Astrocyte (in vitro differentiated cells and primary cell): ENCODE measurements around the gene RGL1. TPM values are rescaled to one million over a fixed set of nuclear protein-coding genes. Genes with fewer than 3 reads are reported as not detected.

ENCODE experiments used
- DNase-seq: peaks from one replicate; pipeline ENCODE4 v3.0.0-alpha.2; 2010; ENCODE audit warnings: low read depth
- FAIRE-seq: peaks from 2 replicates; lab custom pipeline; 2011; peaks lifted over from hg19 to GRCh38; lab: Jason Lieb, UNC
- H2AFZ ChIP-seq: 2 replicates; pipeline ENCODE4 v1.6.0; 2012; ENCODE audit warnings: low read depth, low read length, inconsistent platforms
- H3K27ac ChIP-seq: 2 replicates; pipeline ENCODE4 v1.5.1; 2011; ENCODE audit warnings: low read depth, low read length, inconsistent platforms
- H3K27me3 ChIP-seq: 2 replicates; pipeline ENCODE4 v1.6.0; 2011; ENCODE audit warnings: low read length, inconsistent platforms; ENCODE audit not compliant: insufficient read depth
- H3K36me3 ChIP-seq: 2 replicates; pipeline ENCODE4 v1.5.1; 2011; ENCODE audit warnings: low read length, inconsistent platforms; ENCODE audit not compliant: insufficient read depth
- H3K4me1 ChIP-seq: 2 replicates; pipeline ENCODE4 v1.5.1; 2011; ENCODE audit warnings: low read length, inconsistent platforms; ENCODE audit not compliant: insufficient read depth
- H3K4me2 ChIP-seq: 2 replicates; pipeline ENCODE4 v1.6.0; 2012; ENCODE audit warnings: low read length, inconsistent platforms
- H3K4me3 ChIP-seq: 2 replicates; pipeline ENCODE4 v1.5.1; 2011; ENCODE audit warnings: low read depth, mild to moderate bottlenecking, low read length, inconsistent platforms; ENCODE audit not compliant: insufficient read depth
- H3K79me2 ChIP-seq: 2 replicates; pipeline ENCODE4 v1.6.0; 2012; ENCODE audit warnings: mild to moderate bottlenecking, low read length, inconsistent platforms; ENCODE audit not compliant: insufficient read depth
- H3K9ac ChIP-seq: 2 replicates; pipeline ENCODE4 v1.6.0; 2012; ENCODE audit warnings: mild to moderate bottlenecking, low read length, inconsistent platforms
- H3K9me3 ChIP-seq: 2 replicates; pipeline ENCODE4 v1.5.1; 2012; ENCODE audit warnings: low read depth, mild to moderate bottlenecking, low read length, inconsistent platforms; ENCODE audit not compliant: insufficient read depth
- H4K20me1 ChIP-seq: 2 replicates; pipeline ENCODE4 v1.6.0; 2012; ENCODE audit warnings: low read length, inconsistent platforms; ENCODE audit not compliant: insufficient read depth
- H3K27ac Mint-ChIP-seq: one replicate; pipeline ENCODE4 v1.8.0; 2021; ENCODE audit warnings: mild to moderate bottlenecking, mixed read lengths; ENCODE audit not compliant: unreplicated experiment
- H3K27me3 Mint-ChIP-seq: one replicate; pipeline ENCODE4 v1.8.0; 2021; ENCODE audit warnings: low read depth, mixed read lengths; ENCODE audit not compliant: unreplicated experiment
- H3K36me3 Mint-ChIP-seq: one replicate; pipeline ENCODE4 v1.8.0; 2021; ENCODE audit warnings: low read depth, mixed read lengths; ENCODE audit not compliant: unreplicated experiment
- H3K4me1 Mint-ChIP-seq: one replicate; pipeline ENCODE4 v1.8.0; 2021; ENCODE audit warnings: low read depth, mixed read lengths; ENCODE audit not compliant: unreplicated experiment
- H3K4me3 Mint-ChIP-seq: one replicate; pipeline ENCODE4 v1.8.0; 2021; ENCODE audit warnings: mild to moderate bottlenecking, moderate library complexity, mixed read lengths; ENCODE audit not compliant: unreplicated experiment
- H3K9me3 Mint-ChIP-seq: one replicate; pipeline ENCODE4 v1.8.0; 2021; ENCODE audit warnings: mild to moderate bottlenecking, mixed read lengths; ENCODE audit not compliant: unreplicated experiment
- EZH2 ChIP-seq: IDR thresholded peaks from 2 replicates; pipeline ENCODE4 v1.6.1; 2012; ENCODE audit warnings: mild to moderate bottlenecking, low read length, inconsistent platforms; ENCODE audit not compliant: insufficient read depth
- total RNA-seq: library from RNA; stranded (reverse); gene quantifications from 2 replicates; pipeline ENCODE4 v1.2.1, GENCODE V29; 2021
- TF ChIP-seq, protein P1 (sequence below): IDR thresholded peaks from 2 replicates; pipeline ENCODE4 v1.5.1; 2011; ENCODE audit warnings: low read depth, mild to moderate bottlenecking, inconsistent platforms, low read length, moderate library complexity; ENCODE audit not compliant: insufficient read depth

The RGL1 gene
- total RNA-seq, 1 donor from 2014 or later = 10.1 TPM

GRCh38 chr1:183791319-183791718 lies 13.6 kb upstream of the RGL1 start:
- H3K9me3 ChIP-seq = no peaks in the 10 kb centered on the region
- H3K36me3 ChIP-seq = no peaks in the 10 kb centered on the region
- Mint-ChIP-seq H3K4me3 (no peak overlapping the region), H3K9me3 (peaks cover 5% of the 10 kb centered on the region), H3K27ac (no peak overlapping the region), H3K27me3 (no peaks in the 10 kb centered on the region), H3K36me3 (no peaks in the 10 kb centered on the region), H3K4me1 (no peaks in the 10 kb centered on the region)
- no peaks in the 10 kb centered on the region for H3K4me1 ChIP-seq
- TF ChIP-seq, protein P1, sequence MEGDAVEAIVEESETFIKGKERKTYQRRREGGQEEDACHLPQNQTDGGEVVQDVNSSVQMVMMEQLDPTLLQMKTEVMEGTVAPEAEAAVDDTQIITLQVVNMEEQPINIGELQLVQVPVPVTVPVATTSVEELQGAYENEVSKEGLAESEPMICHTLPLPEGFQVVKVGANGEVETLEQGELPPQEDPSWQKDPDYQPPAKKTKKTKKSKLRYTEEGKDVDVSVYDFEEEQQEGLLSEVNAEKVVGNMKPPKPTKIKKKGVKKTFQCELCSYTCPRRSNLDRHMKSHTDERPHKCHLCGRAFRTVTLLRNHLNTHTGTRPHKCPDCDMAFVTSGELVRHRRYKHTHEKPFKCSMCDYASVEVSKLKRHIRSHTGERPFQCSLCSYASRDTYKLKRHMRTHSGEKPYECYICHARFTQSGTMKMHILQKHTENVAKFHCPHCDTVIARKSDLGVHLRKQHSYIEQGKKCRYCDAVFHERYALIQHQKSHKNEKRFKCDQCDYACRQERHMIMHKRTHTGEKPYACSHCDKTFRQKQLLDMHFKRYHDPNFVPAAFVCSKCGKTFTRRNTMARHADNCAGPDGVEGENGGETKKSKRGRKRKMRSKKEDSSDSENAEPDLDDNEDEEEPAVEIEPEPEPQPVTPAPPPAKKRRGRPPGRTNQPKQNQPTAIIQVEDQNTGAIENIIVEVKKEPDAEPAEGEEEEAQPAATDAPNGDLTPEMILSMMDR = no peak
- no peak for TF ChIP-seq EZH2
- no peak overlapping the region for H3K27ac ChIP-seq
- H3K4me3 ChIP-seq = no peak overlapping the region
- H3K9ac ChIP-seq = no peak overlapping the region
- H2AFZ ChIP-seq = no peak overlapping the region
- H3K4me2 ChIP-seq = no peak overlapping the region
- no peaks in the 10 kb centered on the region for H3K27me3 ChIP-seq
- no peak for DNase-seq
- no peaks in the 10 kb centered on the region for H3K79me2 ChIP-seq
- no peak for FAIRE-seq
- no peaks in the 10 kb centered on the region for H4K20me1 ChIP-seq

DNA sequence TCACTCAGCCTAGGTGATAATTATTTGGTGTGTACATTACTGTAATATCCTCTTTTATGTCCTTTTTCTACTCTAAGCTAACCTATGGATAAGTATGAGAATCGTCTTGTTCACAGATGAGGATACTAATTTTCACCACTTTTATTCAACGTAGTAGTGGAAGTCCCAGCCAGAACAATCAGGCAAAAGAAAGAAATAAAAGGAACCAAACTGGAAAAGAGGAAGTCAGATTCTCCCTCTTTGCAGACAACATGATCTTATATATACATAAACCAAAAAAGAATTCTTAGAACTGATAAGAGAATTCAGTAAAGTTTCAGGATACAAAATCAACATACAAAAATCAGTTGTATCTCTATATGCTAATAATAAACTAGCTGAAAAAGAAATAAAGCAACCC lies 12.6 kb upstream of the RGL1 start:
- no peak overlapping the region for H3K27ac Mint-ChIP-seq
- Histone ChIP-seq H3K79me2 (no peaks in the 10 kb centered on the region), H3K4me2 (no peak overlapping the region), H4K20me1 (no peaks in the 10 kb centered on the region), H2AFZ (no peak overlapping the region), H3K9ac (no peak overlapping the region), H3K9me3 (no peaks in the 10 kb centered on the region), H3K4me1 (no peaks in the 10 kb centered on the region), H3K27me3 (no peaks in the 10 kb centered on the region), H3K36me3 (no peaks in the 10 kb centered on the region), H3K4me3 (no peak overlapping the region), H3K27ac (no peak overlapping the region)
- no peaks in the 10 kb centered on the region for H3K27me3 Mint-ChIP-seq
- TF ChIP-seq, protein P1 = no peak
- TF ChIP-seq EZH2 = no peak
- H3K9me3 Mint-ChIP-seq = peaks cover 5% of the 10 kb centered on the region
- DNase-seq (no peak), FAIRE-seq (no peak)
- no peaks in the 10 kb centered on the region for H3K36me3 Mint-ChIP-seq
- H3K4me1 Mint-ChIP-seq = no peaks in the 10 kb centered on the region
- no peak overlapping the region for H3K4me3 Mint-ChIP-seq

DNA sequence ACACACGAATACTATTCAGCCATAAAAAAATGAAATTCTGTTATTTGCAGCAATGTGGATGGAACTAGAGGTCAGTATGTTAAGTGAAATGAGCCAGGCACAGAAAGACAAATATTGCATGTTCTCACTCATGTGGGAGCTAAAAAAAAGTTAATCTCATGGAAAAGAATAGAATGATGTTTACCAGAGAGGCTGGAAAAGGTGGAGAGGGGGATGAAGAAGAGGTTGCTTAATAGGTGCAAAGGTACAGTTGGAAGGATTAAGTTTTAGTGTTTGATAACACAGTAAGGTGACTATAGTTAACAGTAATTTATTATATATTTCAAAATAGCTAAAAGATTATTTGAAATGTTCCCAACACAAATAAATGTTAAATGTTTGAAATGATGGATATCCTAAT lies 10.8 kb upstream of the RGL1 start:
- Histone ChIP-seq H3K9me3 (no peaks in the 10 kb centered on the region), H3K27ac (no peak overlapping the region), H3K9ac (no peak overlapping the region), H3K27me3 (no peaks in the 10 kb centered on the region), H3K36me3 (no peaks in the 10 kb centered on the region), H3K4me2 (no peak overlapping the region), H3K79me2 (no peaks in the 10 kb centered on the region), H3K4me3 (no peak overlapping the region), H4K20me1 (no peaks in the 10 kb centered on the region), H2AFZ (no peak overlapping the region), H3K4me1 (no peaks in the 10 kb centered on the region)
- Mint-ChIP-seq H3K27ac (no peak overlapping the region), H3K9me3 (peaks cover 5% of the 10 kb centered on the region), H3K27me3 (no peaks in the 10 kb centered on the region), H3K4me3 (no peak overlapping the region), H3K36me3 (no peaks in the 10 kb centered on the region), H3K4me1 (no peaks in the 10 kb centered on the region)
- no peak for TF ChIP-seq EZH2
- TF ChIP-seq, protein P1 = no peak
- DNase-seq (no peak), FAIRE-seq (no peak)
